A673 (cell line): Measurements from ENCODE around the gene UQCC2. TPM values are rescaled to one million over a fixed set of nuclear protein-coding genes. Genes with fewer than 3 reads are reported as not detected.

Source experiments
- BruUV-seq: library from RNA; stranded (reverse); fragments of 400-500 nt; replicated peaks from 2 replicates; lab custom pipeline; 2021; lab: Mats Ljungman, UMichigan
- CTCF ChIA-PET: fragments of 300-600 bp; sonication (Branson Sonifier 250); formaldehyde crosslinking; loops from one replicate; lab custom pipeline; 2022; ENCODE audit warnings: antibody characterized with exemption; lab: Charles Lee
- POLR2A ChIA-PET: fragments of 300-600 bp; sonication (Branson Sonifier 250); formaldehyde crosslinking; loops from one replicate; lab custom pipeline; 2022; ENCODE audit warnings: antibody characterized with exemption; ENCODE audit not compliant: low non-redundant PET; lab: Charles Lee
- DNase-seq: peaks from one replicate; pipeline ENCODE4 v3.0.0-alpha.2; 2015; ENCODE audit warnings: low spot score
- H3K27ac ChIP-seq: fragments of 200-600 bp; sonication (generic); 2 replicates; pipeline ENCODE4 v1.5.1; 2016; ENCODE audit warnings: mixed run types, low read depth, mild to moderate bottlenecking, mixed read lengths, antibody characterized with exemption, low read length; ENCODE audit not compliant: poor library complexity, severe bottlenecking
- H3K27me3 ChIP-seq: fragments of 200-600 bp; sonication (generic); replicated peaks from 2 replicates; pipeline ENCODE4 v1.6.1; 2017; ENCODE audit warnings: mixed run types, low read depth, mild to moderate bottlenecking, mixed read lengths, antibody characterized with exemption, low read length; ENCODE audit not compliant: insufficient read depth, poor library complexity
- H3K36me3 ChIP-seq: fragments of 200-600 bp; sonication (generic); 2 replicates; pipeline ENCODE4 v1.6.1; 2016; ENCODE audit warnings: mixed run types, mild to moderate bottlenecking, mixed read lengths, antibody characterized with exemption, low read length; ENCODE audit not compliant: insufficient read depth, poor library complexity, severe bottlenecking
- H3K4me1 ChIP-seq: fragments of 200-600 bp; sonication (generic); 2 replicates; pipeline ENCODE4 v1.6.1; 2017; ENCODE audit warnings: mixed run types, mild to moderate bottlenecking, mixed read lengths, antibody characterized with exemption, low read length; ENCODE audit not compliant: insufficient read depth, poor library complexity, severe bottlenecking
- H3K4me3 ChIP-seq: fragments of 200-600 bp; sonication (generic); 2 replicates; pipeline ENCODE4 v1.5.1; 2016; ENCODE audit warnings: low read depth, mixed run types, mild to moderate bottlenecking, mixed read lengths, low read length; ENCODE audit not compliant: poor library complexity, severe bottlenecking
- H3K9me3 ChIP-seq: fragments of 200-600 bp; sonication (generic); 2 replicates; pipeline ENCODE4 v1.6.1; 2016; ENCODE audit warnings: mixed run types, low read depth, mild to moderate bottlenecking, mixed read lengths, antibody characterized with exemption, low read length; ENCODE audit not compliant: poor library complexity, severe bottlenecking
- EZH2 ChIP-seq: fragments of 200-600 bp; sonication (generic); IDR thresholded peaks from 2 replicates; pipeline ENCODE4 v1.6.1; 2017; ENCODE audit warnings: borderline replicate concordance, low read depth, mild to moderate bottlenecking, mixed read lengths, antibody characterized with exemption, low read length; ENCODE audit not compliant: poor library complexity, severe bottlenecking
- intact Hi-C: fragments of 100-400 bp; cut with micrococcal nuclease; formaldehyde crosslinking; loops from one replicate; pipeline ENCODE4 v1.10.0; 2022; ENCODE audit not compliant: unreplicated experiment
- total RNA-seq: library from RNA; stranded (reverse); gene quantifications from 2 replicates; pipeline ENCODE4 v1.2.3, GENCODE V29; 2021
- TF ChIP-seq, protein P1 (sequence below): fragments of 300-800, 200-600 bp; sonication (generic); conservative IDR thresholded peaks from 2 replicates; pipeline ENCODE4 v1.5.1; 2017; ENCODE audit warnings: low read depth, mild to moderate bottlenecking, antibody characterized with exemption, low read length, moderate library complexity, mixed read lengths

Gene UQCC2
- total RNA-seq, 1 experiment from 2014 or later = 124 TPM

DNA sequence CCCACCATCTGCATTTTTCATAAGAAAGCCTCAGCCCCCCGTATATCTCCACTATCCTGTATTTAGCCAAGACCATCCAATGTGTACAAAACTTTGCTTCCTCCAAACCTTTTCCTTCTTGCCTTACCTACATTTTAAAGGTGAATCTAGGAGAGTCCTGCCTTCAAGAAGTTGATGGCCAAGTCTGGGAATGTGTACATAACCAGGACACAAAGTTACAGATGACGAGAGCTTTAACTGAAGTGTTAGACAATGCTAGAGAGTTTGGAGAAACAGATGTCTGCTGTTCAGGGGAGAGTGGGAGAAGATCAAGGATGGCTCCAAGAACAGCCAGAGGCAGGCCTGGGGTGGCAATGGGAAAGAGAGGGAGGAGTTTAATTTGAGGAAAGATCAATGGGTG is 2.3 kb upstream of the UQCC2 start:
- intact Hi-C loops = loop anchor here (5.0 to 10.0 kb wide), 2 partner anchors 59 to 441 kb away; no protein-coding TSS in a partner anchor
- no peaks in the 10 kb centered on the region for H3K9me3 ChIP-seq
- BruUV-seq = no TSS peak
- no peak for TF ChIP-seq EZH2
- TF ChIP-seq, protein P1, sequence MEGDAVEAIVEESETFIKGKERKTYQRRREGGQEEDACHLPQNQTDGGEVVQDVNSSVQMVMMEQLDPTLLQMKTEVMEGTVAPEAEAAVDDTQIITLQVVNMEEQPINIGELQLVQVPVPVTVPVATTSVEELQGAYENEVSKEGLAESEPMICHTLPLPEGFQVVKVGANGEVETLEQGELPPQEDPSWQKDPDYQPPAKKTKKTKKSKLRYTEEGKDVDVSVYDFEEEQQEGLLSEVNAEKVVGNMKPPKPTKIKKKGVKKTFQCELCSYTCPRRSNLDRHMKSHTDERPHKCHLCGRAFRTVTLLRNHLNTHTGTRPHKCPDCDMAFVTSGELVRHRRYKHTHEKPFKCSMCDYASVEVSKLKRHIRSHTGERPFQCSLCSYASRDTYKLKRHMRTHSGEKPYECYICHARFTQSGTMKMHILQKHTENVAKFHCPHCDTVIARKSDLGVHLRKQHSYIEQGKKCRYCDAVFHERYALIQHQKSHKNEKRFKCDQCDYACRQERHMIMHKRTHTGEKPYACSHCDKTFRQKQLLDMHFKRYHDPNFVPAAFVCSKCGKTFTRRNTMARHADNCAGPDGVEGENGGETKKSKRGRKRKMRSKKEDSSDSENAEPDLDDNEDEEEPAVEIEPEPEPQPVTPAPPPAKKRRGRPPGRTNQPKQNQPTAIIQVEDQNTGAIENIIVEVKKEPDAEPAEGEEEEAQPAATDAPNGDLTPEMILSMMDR = no peak
- H3K27me3 ChIP-seq = no peaks in the 10 kb centered on the region
- H3K4me3 ChIP-seq = no peak overlapping the region
- CTCF ChIA-PET = no interaction called here
- DNase-seq = no peak
- POLR2A ChIA-PET = no interaction called here
- no peak overlapping the region for H3K27ac ChIP-seq
- peaks cover 20% of the 10 kb centered on the region for H3K4me1 ChIP-seq
- H3K36me3 ChIP-seq = peaks cover 15% of the 10 kb centered on the region

DNA sequence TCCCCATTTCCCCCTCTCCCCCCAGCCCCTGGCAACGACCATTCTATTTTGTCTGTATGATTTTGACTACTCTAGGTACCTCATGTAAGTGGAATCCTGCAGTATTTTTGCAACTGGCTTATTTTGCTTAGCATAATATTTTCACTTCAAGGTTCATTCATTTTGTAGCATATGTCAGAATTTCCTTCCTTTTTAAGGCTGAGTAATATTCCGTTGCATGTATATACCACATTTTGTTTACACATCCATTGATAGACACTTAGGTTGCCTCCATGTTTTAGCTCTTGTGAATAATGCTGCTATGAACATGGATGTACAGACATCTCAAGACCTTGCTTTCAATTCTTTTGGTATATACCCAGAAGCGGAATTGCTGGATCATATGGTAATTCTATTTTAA is 1.4 kb upstream of the UQCC2 start:
- H3K27ac ChIP-seq = no peak overlapping the region
- ChIA-PET POLR2A (no interaction called here), CTCF (no interaction called here)
- H3K27me3 ChIP-seq = no peaks in the 10 kb centered on the region
- BruUV-seq = no TSS peak
- DNase-seq = no peak
- peaks cover 21% of the 10 kb centered on the region for H3K4me1 ChIP-seq
- no peak overlapping the region for H3K4me3 ChIP-seq
- intact Hi-C loops = loop anchor here (5.0 to 10.0 kb wide), 2 partner anchors 59 to 442 kb away; no protein-coding TSS in a partner anchor
- no peaks in the 10 kb centered on the region for H3K9me3 ChIP-seq
- no peak for TF ChIP-seq EZH2
- TF ChIP-seq, protein P1 = no peak
- H3K36me3 ChIP-seq = peaks cover 21% of the 10 kb centered on the region

DNA sequence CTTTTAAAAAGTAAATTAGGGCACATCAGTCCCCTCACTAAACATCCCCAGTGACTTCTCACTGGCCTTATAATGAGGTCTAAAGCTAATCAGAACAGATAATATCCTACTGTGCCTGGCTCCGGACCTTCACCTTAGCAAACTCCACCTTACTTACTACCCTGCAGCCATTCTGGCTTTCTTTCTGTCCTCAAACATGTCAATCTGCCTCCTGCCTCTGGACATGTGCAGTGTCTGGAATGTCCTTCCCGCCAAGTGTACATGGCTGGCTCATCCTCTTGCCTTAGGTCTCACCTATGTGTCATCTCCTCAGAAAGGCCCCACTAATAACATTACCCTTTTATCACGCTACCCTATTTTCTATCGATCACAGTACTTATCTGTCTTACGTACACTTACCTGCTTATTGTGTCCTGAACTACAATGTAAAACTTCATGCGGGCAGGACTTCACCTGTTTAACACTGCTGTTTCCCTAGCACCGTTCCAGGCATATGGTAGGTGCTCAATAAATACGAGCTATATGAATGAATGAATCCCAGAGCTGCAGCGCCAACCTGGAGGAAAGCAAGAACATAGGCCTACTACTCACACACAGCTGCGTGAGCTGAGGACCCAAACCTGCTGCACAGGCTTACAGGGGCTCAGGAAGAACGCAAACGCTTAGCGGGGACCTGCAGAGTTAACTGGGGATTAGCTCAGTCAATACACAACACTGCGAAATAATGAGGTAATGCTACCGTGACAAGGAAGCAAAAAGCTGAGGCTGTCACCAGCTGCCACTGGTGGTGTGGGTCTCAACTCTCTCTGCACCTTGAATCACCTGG is 991 bp downstream of the UQCC2 start:
- peak overlapping the region; percentile 98 for H3K27ac ChIP-seq
- intact Hi-C loops = loop anchor here (5.0 to 10.0 kb wide), 2 partner anchors 62 to 444 kb away; no protein-coding TSS in a partner anchor

More for the DNA sequence above, 991 bp downstream of the UQCC2 start:
- CTCF ChIA-PET = interaction anchor here (1.5 to 1.8 kb wide), 3 partner anchors 13 to 444 kb away, joined by 3 to 5 read pairs (median 3); no protein-coding TSS in a partner anchor
- Histone ChIP-seq H3K36me3 (peaks cover 27% of the 10 kb centered on the region), H3K4me3 (peak overlapping the region; percentile 64), H3K9me3 (no peaks in the 10 kb centered on the region), H3K4me1 (peaks cover 26% of the 10 kb centered on the region), H3K27me3 (no peaks in the 10 kb centered on the region)
- TF ChIP-seq EZH2 = no peak
- TF ChIP-seq, protein P1 = no peak
- POLR2A ChIA-PET = interaction anchor here (0.5 kb wide), 1 partner anchor 1853 kb away, joined by 3 read pairs; no protein-coding TSS in a partner anchor
- BruUV-seq = no TSS peak
- peak; percentile 24 for DNase-seq
